HEK293T (cell line): ENCODE results near the gene BCL2.
"Not testable (repeated sequence)": the region's sequence is repeated elsewhere in the genome, so short reads cannot be mapped to it uniquely, and the experiment has no call there.

Experiments
- BHLHE40 ChIP-seq: fragments of 450-650 bp; IDR thresholded peaks from 2 replicates; pipeline ENCODE4 v1.6.1; 2016; ENCODE audit warnings: mild to moderate bottlenecking, moderate library complexity, borderline replicate concordance
- CTBP1 ChIP-seq: fragments of 450-650 bp; IDR thresholded peaks from 2 replicates; pipeline ENCODE4 v1.6.1; 2016; ENCODE audit warnings: borderline replicate concordance
- ELF4 ChIP-seq: fragments of 450-650 bp; IDR thresholded peaks from 2 replicates; pipeline ENCODE4 v1.6.1; 2017; ENCODE audit warnings: antibody characterized with exemption
- FOXA1 ChIP-seq: fragments of 450-650 bp; IDR thresholded peaks from 2 replicates; pipeline ENCODE4 v1.6.1; 2016; ENCODE audit warnings: mild to moderate bottlenecking
- FOXK2 ChIP-seq: fragments of 450-650 bp; IDR thresholded peaks from 2 replicates; pipeline ENCODE4 v1.6.1; 2016; ENCODE audit warnings: mild to moderate bottlenecking
- FOXM1 ChIP-seq: fragments of 450-650 bp; IDR thresholded peaks from 2 replicates; pipeline ENCODE4 v1.6.1; 2017; ENCODE audit warnings: mild to moderate bottlenecking, borderline replicate concordance
- HDGF ChIP-seq: fragments of 450-650 bp; IDR thresholded peaks from 2 replicates; pipeline ENCODE4 v1.6.1; 2017; ENCODE audit warnings: antibody characterized with exemption, borderline replicate concordance
- L3MBTL2 ChIP-seq: fragments of 450-650 bp; conservative IDR thresholded peaks from 2 replicates; pipeline ENCODE4 v1.6.1; 2016; ENCODE audit warnings: mild to moderate bottlenecking
- NFRKB ChIP-seq: fragments of 450-650 bp; IDR thresholded peaks from 2 replicates; pipeline ENCODE4 v1.6.1; 2016; ENCODE audit warnings: mild to moderate bottlenecking, moderate library complexity
- PKNOX1 ChIP-seq: fragments of 450-650 bp; IDR thresholded peaks from 2 replicates; pipeline ENCODE4 v1.6.1; 2016
- SP1 ChIP-seq: fragments of 450-650 bp; IDR thresholded peaks from 2 replicates; pipeline ENCODE4 v1.6.1; 2017
- SUZ12 ChIP-seq: fragments of 450-650 bp; IDR thresholded peaks from 2 replicates; pipeline ENCODE4 v1.6.1; 2016; ENCODE audit warnings: mild to moderate bottlenecking
- TARDBP ChIP-seq: fragments of 450-650 bp; IDR thresholded peaks from 2 replicates; pipeline ENCODE4 v1.6.1; 2016
- ZNF384 ChIP-seq: fragments of 450-650 bp; IDR thresholded peaks from 2 replicates; pipeline ENCODE4 v1.6.1; 2016

GRCh38 chr18:63363420-63363819 lies 43.9 kb upstream of the BCL2 start:
- TF ChIP-seq SP1, FOXK2, SUZ12, CTBP1, TARDBP, FOXA1, NFRKB, L3MBTL2, ELF4, ZNF384, PKNOX1, BHLHE40, HDGF, FOXM1: not testable (repeated sequence)
